HG03457 (cell line): ENCODE results near the gene PHPT1.
"Not testable (repeated sequence)": the region's sequence is repeated elsewhere in the genome, so short reads cannot be mapped to it uniquely, and the experiment has no call there.

Experiments used
- ATAC-seq: cut with Tn5 transposase; IDR thresholded peaks from one replicate; pipeline ENCODE4 v1.9.1; 2021; ENCODE audit warnings: moderate number of reproducible peaks; ENCODE audit not compliant: unreplicated experiment

Gene PHPT1

GRCh38 chr9:136849038-136849959 is at the start of gene PHPT1:
Gene PHPT1 (plus strand): TSS chr9:136849409. CDS start chr9:136849431, 22 bp downstream.
- ATAC-seq: peak; percentile 61

DNA sequence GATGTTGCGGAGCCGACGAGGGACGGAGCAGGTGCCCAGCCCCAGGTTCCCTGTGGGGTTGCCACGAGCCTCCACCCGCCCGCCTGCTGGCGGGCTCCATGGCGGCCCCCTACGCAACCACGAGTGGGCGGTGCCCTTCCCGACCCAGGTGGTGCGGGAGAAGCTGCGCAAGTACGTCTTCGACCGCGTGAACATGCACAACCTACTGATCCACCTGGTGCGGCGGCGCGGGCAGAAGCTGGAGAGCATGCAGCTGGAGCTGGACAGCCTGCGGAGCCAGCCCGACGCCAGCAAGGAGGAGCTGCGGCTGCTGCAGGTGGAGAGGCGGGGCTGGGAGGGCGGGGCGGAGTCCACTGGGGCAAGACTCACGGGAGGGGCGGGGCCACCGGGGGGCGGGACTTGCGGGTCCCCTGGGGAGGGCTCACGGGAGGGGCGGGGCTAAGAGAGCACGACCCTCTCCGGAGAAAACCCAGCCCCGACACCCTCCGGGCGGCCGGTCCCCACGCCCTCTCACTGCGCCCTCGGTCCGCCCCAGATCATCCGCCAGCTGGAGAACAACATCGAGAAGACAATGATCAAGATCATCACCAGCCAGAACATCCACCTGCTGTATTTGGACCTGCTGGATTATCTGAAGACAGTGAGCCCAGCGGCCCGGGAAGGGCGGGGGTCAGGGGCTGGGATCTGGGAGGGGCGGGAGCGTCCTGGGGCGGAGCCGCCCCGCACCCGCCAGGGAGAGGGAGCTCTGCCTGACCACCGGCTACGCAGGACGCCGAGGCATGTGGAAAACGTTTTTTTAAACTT is 49.2 kb upstream of the PHPT1 start:
- ATAC-seq: no peak

DNA sequence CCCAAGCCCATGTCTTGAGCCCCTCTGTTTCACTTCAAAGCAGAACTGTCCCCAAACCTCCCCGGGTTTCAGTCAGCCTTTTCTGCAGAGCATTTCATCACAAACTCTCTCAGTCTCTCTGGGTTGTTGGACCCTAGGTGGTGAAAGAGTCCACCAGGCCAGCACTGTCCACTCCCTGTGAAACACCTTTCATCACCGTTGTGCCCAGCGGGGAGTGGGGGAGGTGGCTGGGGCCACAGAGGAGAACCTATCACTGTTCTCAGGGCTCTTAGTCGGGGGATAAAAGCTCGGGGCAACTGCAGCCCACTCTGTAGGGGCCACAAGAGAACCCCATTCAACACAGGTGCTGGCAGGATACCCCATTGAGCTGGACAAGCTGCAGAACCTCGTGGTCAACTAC is 46.9 kb upstream of the PHPT1 start:
- no peak for ATAC-seq

DNA sequence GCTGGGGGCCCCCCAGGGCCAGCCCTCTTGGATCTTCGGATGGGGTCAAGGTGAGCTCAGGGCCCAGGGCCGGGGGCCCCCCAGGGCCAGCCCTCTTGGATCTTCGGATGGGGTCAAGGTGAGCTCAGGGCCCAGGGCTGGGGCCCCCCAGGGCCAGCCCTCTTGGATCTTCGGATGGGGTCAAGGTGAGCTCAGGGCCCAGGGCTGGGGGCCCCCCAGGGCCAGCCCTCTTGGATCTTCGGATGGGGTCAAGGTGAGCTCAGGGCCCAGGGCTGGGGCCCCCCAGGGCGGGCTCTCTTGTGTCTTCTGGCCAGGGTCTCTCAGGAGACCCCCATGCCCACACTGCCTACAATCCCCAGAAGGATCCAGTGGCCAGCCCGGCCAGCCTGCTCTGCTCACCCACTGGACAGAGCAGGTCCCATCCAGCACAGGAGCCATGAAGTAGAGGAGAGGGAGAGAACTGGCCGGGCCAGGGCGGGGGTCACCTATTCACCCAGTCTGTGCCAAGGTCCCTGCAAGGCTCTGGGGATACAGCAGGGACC is 46.1 kb upstream of the PHPT1 start:
- not testable (repeated sequence) for ATAC-seq

DNA sequence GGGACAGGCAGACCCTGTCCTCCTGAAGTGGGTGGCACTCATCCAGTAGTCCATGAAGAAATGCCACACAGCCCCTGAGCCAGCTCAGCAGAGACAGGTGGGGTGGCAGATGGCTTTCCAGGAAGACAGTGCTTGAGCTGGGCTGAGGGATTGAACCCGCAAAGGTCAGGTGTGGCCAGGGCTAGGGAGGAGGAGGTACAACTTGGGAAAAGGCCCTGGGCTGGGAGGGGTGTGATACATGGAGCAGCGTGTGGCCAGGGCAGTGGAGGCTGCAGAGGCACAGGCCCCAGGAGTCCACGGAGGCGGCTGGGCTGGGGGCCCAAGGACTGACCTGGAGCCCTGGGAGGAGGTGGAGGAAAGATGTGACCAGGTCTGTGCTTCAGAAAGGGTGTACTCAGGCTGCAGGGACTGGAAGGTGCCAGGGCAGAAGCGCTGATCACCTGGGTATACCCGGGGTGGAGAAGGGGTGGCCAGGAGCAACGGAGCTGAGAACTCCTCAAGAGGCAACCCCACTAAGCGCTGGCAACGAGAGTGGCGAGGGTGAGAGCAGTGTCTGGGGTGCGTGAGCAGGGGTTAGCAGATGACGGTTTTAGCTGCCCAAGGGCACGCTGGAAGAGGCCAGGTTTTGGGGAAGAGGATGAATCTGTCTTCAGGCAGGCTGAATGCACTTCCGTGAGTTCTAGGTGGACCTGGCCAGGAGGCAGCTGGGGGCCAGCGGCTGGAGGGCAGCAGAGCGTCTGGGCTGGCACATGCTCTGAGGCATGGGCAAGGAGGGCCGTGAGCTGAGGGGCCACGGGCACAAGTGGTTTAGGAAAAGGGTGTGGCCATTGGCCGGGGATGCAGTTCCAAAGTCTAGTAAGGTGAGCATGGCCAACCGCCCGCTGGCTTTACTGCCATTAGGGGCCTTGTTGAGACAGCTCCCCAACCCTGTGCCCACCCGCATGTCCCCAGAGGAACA is 45.4 kb upstream of the PHPT1 start:
- ATAC-seq: no peak

GRCh38 chr9:136804509-136805206 is 44.6 kb upstream of the PHPT1 start:
- no peak for ATAC-seq

- no peak for ATAC-seq
Measured at GRCh38 chr9:136805207-136805740, 43.9 kb upstream of the PHPT1 start.

- ATAC-seq: no peak
Measured at GRCh38 chr9:136806067-136806466, 43.1 kb upstream of the PHPT1 start.

GRCh38 chr9:136806631-136807201 is 42.5 kb upstream of the PHPT1 start:
- no peak for ATAC-seq

GRCh38 chr9:136807281-136808074 is 41.7 kb upstream of the PHPT1 start, which contains the start of gene RABL6:
Gene RABL6 (plus strand): TSS chr9:136807948. CDS start chr9:136808197, 249 bp downstream.
- ATAC-seq: peak; percentile 55

DNA sequence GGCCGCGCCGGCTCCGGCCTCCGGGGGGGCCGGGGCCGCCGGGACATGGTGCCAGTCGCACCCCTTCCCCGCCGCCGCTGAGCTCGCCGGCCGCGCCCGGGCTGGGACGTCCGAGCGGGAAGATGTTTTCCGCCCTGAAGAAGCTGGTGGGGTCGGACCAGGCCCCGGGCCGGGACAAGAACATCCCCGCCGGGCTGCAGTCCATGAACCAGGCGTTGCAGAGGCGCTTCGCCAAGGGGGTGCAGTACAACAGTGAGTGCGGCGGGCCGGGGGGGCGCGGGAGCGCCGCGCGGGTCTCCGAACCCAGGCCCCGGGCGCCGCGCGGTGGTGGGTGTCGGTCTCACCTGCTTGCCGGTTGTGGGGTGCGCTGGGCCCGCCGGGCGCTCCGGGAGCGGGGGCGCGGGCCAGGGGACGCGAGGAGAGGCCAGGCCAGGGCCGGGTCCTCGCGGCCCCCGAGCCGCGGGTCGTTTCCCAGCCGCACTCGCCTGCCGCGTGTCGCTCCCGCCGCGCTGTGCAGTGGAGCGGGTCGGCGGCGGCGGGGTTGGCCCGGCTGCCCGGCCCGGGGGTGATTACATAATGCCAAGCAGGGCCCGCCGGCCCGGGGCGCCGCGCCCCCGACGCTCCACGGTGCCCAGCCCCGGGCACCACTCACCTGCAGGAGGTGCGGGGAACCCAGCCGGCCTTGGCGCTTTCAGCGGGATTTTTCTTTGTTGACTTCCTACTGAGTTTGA is 41.0 kb upstream of the PHPT1 start:
- ATAC-seq: peak; percentile 25

GRCh38 chr9:136808806-136809158 is 40.4 kb upstream of the PHPT1 start:
- ATAC-seq: no peak

DNA sequence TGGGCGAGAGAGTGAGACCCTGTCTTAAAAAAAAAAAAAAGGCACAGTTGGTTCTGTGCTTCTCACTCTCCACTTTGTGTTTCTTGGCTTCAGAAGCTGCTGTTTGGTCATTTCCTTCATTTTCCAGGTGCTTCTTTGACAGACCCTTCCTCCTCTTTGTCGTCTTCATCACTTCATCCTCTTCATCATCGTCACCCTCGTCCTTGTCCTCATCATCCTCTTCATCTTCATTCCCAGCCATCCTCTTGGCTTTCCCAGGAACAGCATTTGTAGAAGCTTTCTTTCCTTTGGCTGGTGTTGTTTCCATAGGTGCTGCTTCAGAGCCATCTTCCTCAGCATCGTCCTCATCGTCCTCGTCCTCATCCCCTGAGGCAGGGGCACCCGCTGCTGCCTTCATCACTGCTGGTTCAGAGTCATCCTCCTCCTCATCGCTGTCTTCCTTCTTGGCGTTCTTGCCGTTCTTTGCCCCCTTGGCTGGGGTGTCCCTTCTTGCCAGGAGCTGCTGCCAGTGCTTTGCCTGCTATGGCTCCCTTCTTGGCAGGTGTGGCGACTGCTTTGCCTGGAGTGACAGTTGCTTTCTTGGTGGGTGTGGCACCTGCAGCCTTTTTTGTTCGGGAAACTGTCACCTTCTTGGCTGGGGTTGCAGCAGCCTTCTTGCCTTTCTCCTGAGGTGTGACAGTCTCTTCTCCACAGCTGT is 34.3 kb upstream of the PHPT1 start:
- ATAC-seq: no peak

DNA sequence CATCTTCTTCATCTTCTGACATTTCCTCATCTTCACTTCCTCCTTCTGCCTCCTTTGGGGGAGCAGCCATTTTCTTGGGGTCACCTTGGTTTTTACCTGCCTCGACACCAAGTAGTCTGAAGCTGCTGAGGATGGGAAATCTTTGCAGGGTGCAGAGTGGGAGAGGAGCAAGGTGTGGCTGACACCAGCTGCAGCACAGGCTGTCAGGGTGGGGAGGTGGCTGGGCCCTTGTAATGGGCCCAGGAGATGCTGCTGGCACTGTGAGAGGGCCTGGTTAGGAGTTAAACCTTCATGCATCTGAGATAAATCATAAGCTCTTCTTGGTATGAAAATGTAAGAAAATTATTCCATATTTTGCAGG is 33.8 kb upstream of the PHPT1 start:
- no peak for ATAC-seq

DNA sequence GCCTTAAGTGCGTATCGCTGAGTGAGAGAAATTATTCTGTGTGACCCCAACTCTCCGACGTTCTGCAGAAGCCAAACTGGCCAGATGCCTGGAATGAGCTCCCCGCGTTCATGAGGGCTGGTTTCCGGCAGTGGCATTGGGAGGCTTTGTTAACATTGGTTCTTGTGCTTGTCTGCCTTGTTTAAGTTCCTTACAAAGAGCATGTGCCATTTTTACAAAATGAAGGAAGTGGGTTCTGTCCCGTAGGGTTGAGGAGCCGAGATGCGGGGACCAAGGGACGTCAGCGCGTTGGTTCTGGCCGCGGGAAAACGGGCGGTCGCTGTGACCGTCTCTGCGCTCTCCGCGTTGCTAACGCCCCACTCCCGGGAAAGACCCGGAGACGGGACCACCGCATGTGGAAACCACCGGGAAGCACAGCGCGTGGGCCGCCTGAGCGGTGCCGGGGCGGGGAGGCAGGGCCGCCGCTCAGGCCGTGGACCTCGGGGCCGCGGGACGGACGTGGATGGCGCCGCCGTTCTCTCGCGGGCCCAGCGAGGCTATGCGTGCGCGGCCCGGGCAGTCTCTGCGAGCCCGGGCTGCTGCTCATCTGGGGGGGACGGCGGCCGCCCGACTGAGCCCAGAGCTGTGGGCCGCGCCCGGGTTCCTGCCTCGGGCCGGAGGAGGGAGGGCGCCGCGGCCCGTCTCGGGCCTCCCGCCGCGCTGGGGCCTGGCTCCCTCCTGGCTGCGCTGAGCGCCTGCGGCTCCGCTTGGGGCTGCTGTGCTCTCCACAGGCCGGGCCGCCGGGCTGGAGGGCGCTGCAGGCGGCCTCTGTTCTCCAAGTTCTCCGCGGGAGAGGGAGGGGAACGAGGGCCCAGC is 28.0 kb upstream of the PHPT1 start:
- no peak for ATAC-seq

DNA sequence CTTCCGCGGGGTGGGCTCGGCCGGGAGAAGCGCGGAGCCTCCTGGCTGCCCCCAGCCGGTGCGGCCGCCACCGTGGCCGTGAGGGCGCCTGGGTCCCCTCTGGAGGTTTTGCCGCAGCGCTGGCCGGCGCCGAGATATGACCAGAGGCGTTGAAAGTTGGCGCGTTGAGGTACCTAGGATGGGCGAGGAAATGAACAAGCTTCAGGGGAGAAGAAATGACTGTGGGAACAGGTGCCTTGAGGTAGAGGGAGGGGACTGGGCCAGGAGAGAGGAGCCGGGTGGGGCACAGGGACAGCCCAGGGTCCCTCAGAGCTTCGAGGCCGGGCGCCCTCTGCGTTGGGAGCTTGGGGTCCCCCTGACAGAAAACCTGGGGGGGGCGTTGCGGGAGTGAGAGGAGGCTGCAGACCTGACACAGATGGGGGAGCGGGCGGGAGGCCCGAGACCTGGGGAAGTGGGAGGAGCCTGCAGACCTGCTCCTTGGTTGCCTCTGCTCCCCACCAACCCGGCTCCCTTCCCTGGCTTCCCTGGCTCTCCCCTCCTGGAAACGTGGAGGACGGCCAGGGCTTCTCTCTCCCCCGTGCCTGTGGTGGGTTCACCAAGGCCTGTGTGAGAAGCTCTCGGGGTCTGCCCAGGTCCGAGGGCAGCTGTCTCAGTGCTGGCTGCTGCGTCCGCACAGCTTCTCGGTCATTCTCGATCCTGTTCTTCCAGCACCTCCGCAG is 27.2 kb upstream of the PHPT1 start:
- no peak for ATAC-seq
